HL-60 (cell line): ENCODE results near the gene P3H2.

Experiments used
- CTCF ChIP-seq: IDR thresholded peaks from one replicate; pipeline ENCODE4 v1.5.1; 2011; ENCODE audit warnings: low read length, control low read depth, inconsistent platforms; ENCODE audit not compliant: insufficient read depth
- GABPA ChIP-seq: IDR thresholded peaks from 2 replicates; pipeline ENCODE4 v1.6.1; 2012; ENCODE audit warnings: low read depth

DNA sequence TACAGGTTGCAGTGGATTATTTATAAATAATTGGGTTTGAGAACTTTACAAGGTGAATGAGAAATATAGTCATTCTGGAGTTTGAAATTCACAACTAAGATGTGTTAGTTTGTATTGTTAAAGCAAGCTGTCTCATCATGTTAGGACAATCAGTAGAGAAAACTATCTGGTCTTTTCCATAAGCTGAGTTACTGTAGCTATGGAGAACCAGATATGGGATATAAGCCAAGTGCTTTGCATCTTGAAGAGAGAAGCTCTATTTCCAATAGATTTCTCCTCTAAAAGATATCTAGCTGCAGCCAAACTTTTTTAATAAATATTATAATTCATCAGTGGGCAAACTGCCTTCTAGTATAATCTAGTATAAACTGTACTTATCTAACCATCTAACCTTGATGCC is 11.3 kb downstream of the P3H2 start:
- TF ChIP-seq CTCF (no peak), GABPA (no peak)
